ENCODE measurements around the gene AHRR. TPM values are rescaled to one million over a fixed set of nuclear protein-coding genes. Genes with fewer than 3 reads are reported as not detected.

The AHRR gene
- total RNA-seq, 1 donor from 2014 or later: 26.0 TPM

GRCh38 chr5:443239-444151 lies 122.0 kb downstream of the AHRR start:
- Mint-ChIP-seq H3K4me1 (peaks cover 32% of the 10 kb centered on the region), H3K36me3 (ENCODE audit: low read depth) (peaks cover 34% of the 10 kb centered on the region), H3K27ac (peak overlapping the region; percentile 76), H3K4me3 (peak overlapping the region; percentile 98), H3K9me3 (no peaks in the 10 kb centered on the region), H3K27me3 (no peaks in the 10 kb centered on the region)
- DNase-seq: no peak
- intact Hi-C loops (cut with micrococcal nuclease): loop anchor here (10.0 kb wide), 1 partner anchor 451 kb away; the partner anchor contains the start of genes BRD9 and TRIP13

DNA sequence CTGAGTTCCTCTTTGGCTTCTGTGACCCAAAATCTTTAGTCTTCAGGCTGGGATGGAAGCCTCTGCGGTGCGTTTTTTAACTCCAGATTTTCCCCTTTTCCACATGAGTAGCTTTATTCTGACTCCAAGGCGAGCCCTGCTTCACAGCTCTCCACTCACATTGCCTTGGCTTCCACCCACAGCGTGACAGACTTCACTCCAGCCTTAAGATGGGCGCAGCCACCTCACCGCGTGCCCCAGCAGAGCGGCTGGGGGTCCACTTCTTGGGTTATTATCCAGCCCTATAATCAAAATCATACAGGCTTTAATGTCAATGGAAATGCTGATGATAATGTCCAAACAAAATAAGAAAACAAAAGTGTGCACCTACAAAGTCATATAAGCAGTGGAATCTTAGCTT lies 122.7 kb downstream of the AHRR start:
- peak overlapping the region; percentile 98 for H3K4me3 Mint-ChIP-seq
- H3K9me3 Mint-ChIP-seq: no peaks in the 10 kb centered on the region
- peak overlapping the region; percentile 76 for H3K27ac Mint-ChIP-seq
- peaks cover 41% of the 10 kb centered on the region for H3K36me3 Mint-ChIP-seq (ENCODE audit: low read depth)
- peaks cover 36% of the 10 kb centered on the region for H3K4me1 Mint-ChIP-seq
- intact Hi-C loops (cut with micrococcal nuclease): loop anchor here (10.0 kb wide), 1 partner anchor 451 kb away; the partner anchor contains the start of genes BRD9 and TRIP13
- no peaks in the 10 kb centered on the region for H3K27me3 Mint-ChIP-seq
- DNase-seq: no peak

- H3K27me3 Mint-ChIP-seq: no peaks in the 10 kb centered on the region
- H3K9me3 Mint-ChIP-seq: peaks cover 6% of the 10 kb centered on the region
- intact Hi-C loops (cut with micrococcal nuclease): loop anchor here (10.0 kb wide), 1 partner anchor 449 kb away; the partner anchor contains the start of genes BRD9 and TRIP13
- peaks cover 55% of the 10 kb centered on the region for H3K36me3 Mint-ChIP-seq (ENCODE audit: low read depth)
- no peak overlapping the region for H3K27ac Mint-ChIP-seq
- peaks cover 40% of the 10 kb centered on the region for H3K4me1 Mint-ChIP-seq
- H3K4me3 Mint-ChIP-seq: no peak overlapping the region
- DNase-seq: no peak
Measured at GRCh38 chr5:445591-445990, 124.1 kb downstream of the AHRR start.

DNA sequence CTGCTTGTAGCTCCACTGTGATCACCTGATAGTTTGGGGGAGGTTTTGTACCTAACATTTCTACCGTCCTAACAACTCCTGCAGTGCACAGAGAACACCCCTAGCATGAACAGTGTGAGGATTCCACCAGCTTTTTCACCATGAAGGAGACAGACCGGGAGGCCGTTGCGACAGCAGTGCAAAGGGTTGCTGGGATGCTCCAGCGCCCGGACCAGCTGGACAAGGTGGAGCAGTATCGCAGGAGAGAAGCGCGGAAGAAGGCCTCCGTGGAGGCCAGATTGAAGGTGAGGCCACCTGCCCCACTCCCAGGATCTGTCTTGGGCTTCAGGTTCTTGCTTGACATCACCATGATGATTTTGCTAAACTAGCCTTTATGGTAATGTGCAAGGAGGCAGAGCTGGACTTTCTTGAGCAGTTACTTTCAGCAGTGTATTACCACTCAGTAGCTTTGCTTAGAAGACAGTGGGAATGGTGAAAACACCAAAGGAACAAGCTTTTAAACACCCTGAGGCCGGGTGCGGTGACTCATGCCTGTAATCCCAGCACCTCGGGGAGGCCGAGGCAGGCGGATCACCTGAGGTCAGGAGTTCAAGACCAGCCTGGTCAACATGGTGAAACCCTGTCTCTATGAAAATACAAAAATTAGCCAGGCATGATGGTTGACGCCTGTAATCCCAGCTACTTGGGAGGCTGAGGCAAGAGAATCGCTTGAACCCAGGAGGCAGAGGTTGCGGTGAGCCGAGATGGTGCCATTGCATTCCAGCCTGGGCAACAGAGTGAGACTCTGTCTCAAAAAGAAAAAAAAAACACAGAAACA lies 124.8 kb downstream of the AHRR start:
- no peak overlapping the region for H3K4me3 Mint-ChIP-seq
- peaks cover 60% of the 10 kb centered on the region for H3K36me3 Mint-ChIP-seq (ENCODE audit: low read depth)
- no peak for DNase-seq
- peaks cover 6% of the 10 kb centered on the region for H3K9me3 Mint-ChIP-seq
- H3K4me1 Mint-ChIP-seq: peaks cover 37% of the 10 kb centered on the region
- intact Hi-C loops (cut with micrococcal nuclease): loop anchor here (1.0 to 10.0 kb wide), 3 partner anchors 26 to 449 kb away; partner anchors contain the start of genes BRD9, CEP72 and TRIP13
- H3K27me3 Mint-ChIP-seq: no peaks in the 10 kb centered on the region
- peak overlapping the region; percentile 45 for H3K27ac Mint-ChIP-seq

GRCh38 chr5:446883-447263 lies 125.4 kb downstream of the AHRR start:
- Mint-ChIP-seq H3K36me3 (ENCODE audit: low read depth) (peaks cover 66% of the 10 kb centered on the region), H3K27me3 (no peaks in the 10 kb centered on the region), H3K4me3 (no peak overlapping the region), H3K4me1 (peaks cover 37% of the 10 kb centered on the region), H3K9me3 (peaks cover 11% of the 10 kb centered on the region), H3K27ac (peak overlapping the region; percentile 45)
- intact Hi-C loops (cut with micrococcal nuclease): loop anchor here (1.0 to 10.0 kb wide), 3 partner anchors 25 to 448 kb away; partner anchors contain the start of genes BRD9, CEP72 and TRIP13
- no peak for DNase-seq

GRCh38 chr5:447501-447900 lies 126.0 kb downstream of the AHRR start:
- intact Hi-C loops (cut with micrococcal nuclease): loop anchor here (2.0 to 10.0 kb wide), 2 partner anchors 165 to 447 kb away; partner anchors contain the start of genes BRD9, CEP72 and TRIP13
- H3K4me3 Mint-ChIP-seq: no peak overlapping the region

GRCh38 chr5:448061-448765 lies 126.7 kb downstream of the AHRR start:
- Mint-ChIP-seq H3K9me3 (peaks cover 15% of the 10 kb centered on the region), H3K36me3 (ENCODE audit: low read depth) (peaks cover 75% of the 10 kb centered on the region), H3K27ac (no peak overlapping the region), H3K27me3 (no peaks in the 10 kb centered on the region), H3K4me1 (peaks cover 38% of the 10 kb centered on the region), H3K4me3 (no peak overlapping the region)
- intact Hi-C loops (cut with micrococcal nuclease): loop anchor here (10.0 kb wide), 1 partner anchor 447 kb away; the partner anchor contains the start of genes BRD9 and TRIP13
- no peak for DNase-seq

More at GRCh38 chr5:447501-447900, 126.0 kb downstream of the AHRR start:
- no peak for DNase-seq
- Mint-ChIP-seq H3K27me3 (no peaks in the 10 kb centered on the region), H3K9me3 (peaks cover 15% of the 10 kb centered on the region), H3K36me3 (ENCODE audit: low read depth) (peaks cover 70% of the 10 kb centered on the region), H3K4me1 (peaks cover 32% of the 10 kb centered on the region), H3K27ac (no peak overlapping the region)

DNA sequence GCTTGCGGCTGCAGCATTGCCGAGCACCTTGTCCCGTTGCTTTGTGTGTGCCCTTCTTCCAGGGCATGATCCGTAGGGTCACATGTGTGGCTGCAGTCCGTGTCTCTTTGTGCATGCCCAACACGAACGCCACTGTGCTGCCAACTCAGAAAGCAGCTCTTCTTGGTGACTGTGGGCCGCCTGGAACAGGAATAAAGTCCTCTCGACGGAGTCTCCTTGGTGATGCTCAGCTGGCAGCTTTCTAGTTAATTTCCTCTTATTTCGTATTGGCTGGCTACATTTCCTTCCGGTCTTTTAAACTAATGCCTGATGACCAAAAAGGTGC lies 127.2 kb downstream of the AHRR start:
- intact Hi-C loops (cut with micrococcal nuclease): loop anchor here (10.0 kb wide), 1 partner anchor 446 kb away; the partner anchor contains the start of genes BRD9 and TRIP13
- peaks cover 80% of the 10 kb centered on the region for H3K36me3 Mint-ChIP-seq (ENCODE audit: low read depth)
- peaks cover 43% of the 10 kb centered on the region for H3K4me1 Mint-ChIP-seq
- no peak overlapping the region for H3K27ac Mint-ChIP-seq
- H3K27me3 Mint-ChIP-seq: no peaks in the 10 kb centered on the region
- DNase-seq: no peak
- H3K4me3 Mint-ChIP-seq: no peak overlapping the region
- H3K9me3 Mint-ChIP-seq: peaks cover 15% of the 10 kb centered on the region

DNA sequence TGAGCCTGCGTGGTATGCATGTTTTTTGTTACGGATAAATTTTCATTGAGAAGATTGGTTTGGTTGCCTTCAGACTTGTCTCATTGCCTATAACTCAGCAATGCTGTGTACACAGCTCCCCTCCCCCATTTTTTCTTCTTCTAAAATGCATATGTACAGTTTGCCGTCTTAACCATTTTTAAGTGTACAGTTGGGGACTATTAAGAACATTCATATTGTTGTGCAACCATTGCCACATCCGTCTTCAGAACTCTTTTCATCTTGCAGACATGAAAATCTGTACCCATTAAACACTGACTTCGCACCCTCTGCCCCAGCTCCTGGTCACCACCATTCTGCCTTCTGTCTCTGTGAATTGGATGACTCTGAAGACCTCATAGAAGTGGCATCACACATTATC lies 127.6 kb downstream of the AHRR start:
- H3K9me3 Mint-ChIP-seq: peaks cover 15% of the 10 kb centered on the region
- H3K27me3 Mint-ChIP-seq: no peaks in the 10 kb centered on the region
- H3K4me1 Mint-ChIP-seq: peaks cover 46% of the 10 kb centered on the region
- H3K27ac Mint-ChIP-seq: no peak overlapping the region
- H3K36me3 Mint-ChIP-seq (ENCODE audit: low read depth): peaks cover 84% of the 10 kb centered on the region
- intact Hi-C loops (cut with micrococcal nuclease): loop anchor here (10.0 kb wide), 1 partner anchor 446 kb away; the partner anchor contains the start of genes BRD9 and TRIP13
- no peak overlapping the region for H3K4me3 Mint-ChIP-seq
- no peak for DNase-seq

DNA sequence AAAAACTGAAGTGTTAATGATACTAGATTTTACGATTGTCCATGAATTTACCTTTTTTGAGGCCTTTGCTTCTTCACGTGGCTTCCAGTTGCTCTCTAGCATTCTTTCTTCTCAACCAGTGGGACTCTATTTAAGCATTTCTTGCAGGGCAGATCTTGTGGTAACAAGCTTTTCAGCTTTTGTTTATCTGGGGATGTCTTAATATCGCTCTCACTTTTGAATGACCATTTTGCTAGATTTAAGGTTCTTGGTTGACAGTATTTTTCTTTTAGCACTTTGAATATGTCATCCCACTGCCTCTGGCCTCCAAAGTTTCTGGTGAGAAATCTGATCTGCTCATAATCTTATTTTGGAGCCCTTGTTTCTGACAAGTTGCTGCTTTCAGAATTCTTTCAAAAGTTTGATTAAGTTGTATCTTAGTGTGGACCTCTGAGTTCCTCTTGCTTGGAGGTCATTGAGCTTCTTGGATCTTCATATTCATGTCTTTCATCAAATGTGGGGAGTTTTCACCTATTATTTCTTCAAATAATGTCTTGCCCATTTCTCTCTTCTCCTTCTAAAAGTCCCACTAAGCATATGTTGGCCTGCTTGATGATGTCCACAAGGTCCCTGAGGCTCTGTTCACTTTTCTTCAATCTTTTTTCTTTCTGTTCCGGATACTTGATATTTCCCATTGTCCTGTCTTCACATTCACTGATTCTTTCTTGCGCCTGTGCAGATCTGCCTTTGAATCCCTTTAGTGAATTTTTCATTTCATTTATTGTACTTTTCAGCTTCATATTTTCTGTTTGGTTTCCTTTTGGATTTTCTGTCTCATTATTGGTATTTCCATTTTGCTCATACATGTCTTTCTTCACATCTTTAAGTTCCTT lies 130.3 kb downstream of the AHRR start:
- Mint-ChIP-seq H3K4me3 (no peak overlapping the region), H3K27me3 (no peaks in the 10 kb centered on the region), H3K4me1 (peaks cover 34% of the 10 kb centered on the region), H3K36me3 (ENCODE audit: low read depth) (peaks cover 89% of the 10 kb centered on the region), H3K9me3 (peaks cover 15% of the 10 kb centered on the region), H3K27ac (no peak overlapping the region)
- intact Hi-C loops (cut with micrococcal nuclease): no loop called here
- no peak for DNase-seq

DNA sequence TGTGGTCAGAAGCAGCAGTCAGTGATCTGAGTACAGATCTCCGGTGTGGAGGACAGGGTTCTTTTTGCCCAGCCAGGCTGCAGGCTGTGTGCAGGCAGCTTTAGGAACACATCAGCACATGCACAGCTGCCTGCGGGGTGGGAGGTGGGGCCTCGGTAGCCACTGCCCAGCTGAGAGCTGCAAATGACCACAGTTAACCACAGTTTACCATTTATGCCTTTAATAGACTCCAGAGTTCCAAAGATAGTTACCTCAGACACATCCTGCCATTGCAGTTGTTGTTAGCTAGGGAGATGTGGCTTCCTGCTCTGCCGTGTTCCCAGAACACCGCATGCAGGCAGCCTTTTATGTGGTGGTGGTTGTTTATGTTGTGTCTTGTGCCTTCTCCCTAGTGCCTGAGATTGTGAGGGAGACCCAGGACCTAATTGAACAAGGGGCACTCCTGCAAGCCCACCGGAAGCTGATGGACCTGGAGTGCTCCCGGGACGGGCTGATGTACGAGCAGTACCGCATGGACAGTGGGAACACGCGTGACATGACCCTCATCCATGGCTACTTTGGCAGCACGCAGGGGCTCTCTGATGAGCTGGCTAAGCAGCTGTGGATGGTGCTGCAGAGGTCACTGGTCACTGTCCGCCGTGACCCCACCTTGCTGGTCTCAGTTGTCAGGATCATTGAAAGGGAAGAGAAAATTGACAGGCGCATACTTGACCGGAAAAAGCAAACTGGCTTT lies 131.6 kb downstream of the AHRR start:
- peak; percentile 72 for DNase-seq

More for the DNA sequence above, 131.6 kb downstream of the AHRR start:
- peak overlapping the region; percentile 64 for H3K27ac Mint-ChIP-seq
- H3K4me3 Mint-ChIP-seq: peak overlapping the region; percentile 42
- H3K36me3 Mint-ChIP-seq (ENCODE audit: low read depth): peaks cover 88% of the 10 kb centered on the region
- H3K9me3 Mint-ChIP-seq: peaks cover 15% of the 10 kb centered on the region
- H3K27me3 Mint-ChIP-seq: no peaks in the 10 kb centered on the region
- peaks cover 33% of the 10 kb centered on the region for H3K4me1 Mint-ChIP-seq
- intact Hi-C loops (cut with micrococcal nuclease): no loop called here
